Lung (tissue), 12 donors: ENCODE measurements around the gene CARM1. TPM values are rescaled to one million over a fixed set of nuclear protein-coding genes. Genes with fewer than 3 reads are reported as not detected.

ENCODE experiments used
- ATAC-seq: fragments of 200-7000 bp; cut with Tn5 transposase; one replicate; pipeline ENCODE4 v1.9.1; 2020; ENCODE audit warnings: moderate number of reproducible peaks; ENCODE audit not compliant: insufficient read depth, low FRiP score
- DNase-seq, 3 donors: peaks; one replicate each; pipeline ENCODE4 v3.0.0-alpha.2; 2013 to 2017
- H3K27ac ChIP-seq, 2 donors: one replicate each; pipeline ENCODE4 v1.5.1; 2013; ENCODE audit warnings: mild to moderate bottlenecking in 2 of 2, moderate library complexity in 2 of 2, control low read depth in 1 of 2, inconsistent platforms in 1 of 2, low read depth in 1 of 2, low read length in 1 of 2
- H3K27me3 ChIP-seq, 3 donors: one replicate each; pipeline ENCODE4 v1.5.1; 2013; ENCODE audit warnings: low read length in 2 of 3; ENCODE audit not compliant: control insufficient read depth in 3 of 3, insufficient read depth in 3 of 3
- H3K36me3 ChIP-seq, 4 donors: one replicate each; pipeline ENCODE4 v1.5.1; 2013; ENCODE audit warnings: low read length in 4 of 4, mild to moderate bottlenecking in 1 of 4, moderate library complexity in 1 of 4; ENCODE audit not compliant: control insufficient read depth in 4 of 4, insufficient read depth in 4 of 4
- H3K4me1 ChIP-seq, 5 donors: one replicate each; pipeline ENCODE4 v1.5.1; 2013; ENCODE audit warnings: low read length in 5 of 5, mild to moderate bottlenecking in 2 of 5, moderate library complexity in 1 of 5; ENCODE audit not compliant: control insufficient read depth in 5 of 5, insufficient read depth in 5 of 5
- H3K4me3 ChIP-seq: one replicate; pipeline ENCODE4 v1.5.1; 2013; ENCODE audit warnings: mild to moderate bottlenecking, control low read depth, moderate library complexity
- H3K9ac ChIP-seq, 2 donors: one replicate each; pipeline ENCODE4 v1.5.1; 2013; ENCODE audit warnings: low read length in 2 of 2, control low read depth in 1 of 2; ENCODE audit not compliant: insufficient read depth in 1 of 2
- H3K9me3 ChIP-seq, 4 donors: one replicate each; pipeline ENCODE4 v1.5.1; 2013; ENCODE audit warnings: low read length in 3 of 4, mild to moderate bottlenecking in 1 of 4, moderate library complexity in 1 of 4; ENCODE audit not compliant: control insufficient read depth in 4 of 4, insufficient read depth in 3 of 4
- CTCF ChIP-seq: IDR thresholded peaks from 2 replicates; pipeline ENCODE4 v1.5.1; 2012; ENCODE audit warnings: mild to moderate bottlenecking; ENCODE audit errors: control extremely low read depth, extremely low read depth
- WGBS, 2 donors: extraction: QIAGEN DNeasy Blood & Tissue Kit; methylation state at CpG; one replicate each; pipeline ENCODE4 v1.1.7; 2013; 5-methylcytosine and 5-hydroxymethylcytosine counted together
- polyA plus RNA-seq, 2 donors: library from polyadenylated mRNA; stranded (reverse); fragments of 200-250 nt; gene quantifications; one replicate each; pipeline ENCODE4 v1.2.1, GENCODE V29; 2013
- total RNA-seq, 2 donors: library from RNA; depleted of rRNA in 1 of 2; stranded (reverse); fragments of >200 nt in 1 of 2; gene quantifications; one replicate each; pipeline ENCODE4 v1.2.1, GENCODE V29; 2014 to 2021
- donor health status: control.
- donor health status: control.
- donor health status: Bipolar disorder and iron deficiency.
- donor health status: healthy.
- donor health status: DM: yes; HTN: yes; CAD: no.

CARM1 gene
- total and polyA plus RNA-seq, 4 donors, result 19.9 to 35.5 (median 27.9) TPM

- no peak overlapping the region for H3K9ac ChIP-seq
- DNase-seq (no peak), ATAC-seq (no peak)
- no peaks in the 10 kb centered on the region for H3K36me3 ChIP-seq
- H3K27me3 ChIP-seq, result no peaks in the 10 kb centered on the region
- H3K9me3 ChIP-seq, result no peaks in the 10 kb centered on the region
- H3K27ac ChIP-seq, result no peak overlapping the region
- H3K4me3 ChIP-seq, result no peak overlapping the region
- peaks cover 5 to 24% (median 6%) of the 10 kb centered on the region in 5 donors for H3K4me1 ChIP-seq
- TF ChIP-seq CTCF, result no peak
- WGBS, 2 donors, result 97% methylated on average over 4 of the region's 4 CpGs
Observed at GRCh38 chr19:10889880-10890279, 18.5 kb downstream of the CARM1 start.

- 75 to 78% methylated on average over 21 of the region's 21 CpGs for WGBS, 2 donors
Observed at GRCh38 chr19:10891405-10892086, 20.2 kb downstream of the CARM1 start.

GRCh38 chr19:10892256-10892655 lies 20.9 kb downstream of the CARM1 start:
- H3K36me3 ChIP-seq, result no peaks in the 10 kb centered on the region
- DNase-seq (no peak), ATAC-seq (no peak)
- no peak overlapping the region for H3K9ac ChIP-seq
- H3K4me3 ChIP-seq, result no peak overlapping the region
- H3K4me1 ChIP-seq, result peaks cover 6 to 27% (median 11%) of the 10 kb centered on the region in 5 donors
- 89 to 93% methylated on average over 13 of the region's 13 CpGs for WGBS, 2 donors
- no peak for TF ChIP-seq CTCF
- no peak overlapping the region for H3K27ac ChIP-seq
- no peaks in the 10 kb centered on the region for H3K9me3 ChIP-seq
- H3K27me3 ChIP-seq, result no peaks in the 10 kb centered on the region

More at GRCh38 chr19:10891405-10892086, 20.2 kb downstream of the CARM1 start:
- Histone ChIP-seq H3K36me3 (no peaks in the 10 kb centered on the region), H3K9ac (peak overlapping the region; percentile 41 to 66), H3K9me3 (no peaks in the 10 kb centered on the region), H3K4me3 (no peak overlapping the region), H3K27me3 (no peaks in the 10 kb centered on the region), H3K4me1 (peaks cover 6 to 24% (median 7%) of the 10 kb centered on the region in 5 donors), H3K27ac (no peak overlapping the region)
- DNase-seq (peak; percentile 66 to 81 (median 71)), ATAC-seq (no peak)
- no peak for TF ChIP-seq CTCF

GRCh38 chr19:10894911-10895213 lies 23.5 kb downstream of the CARM1 start:
- 91 to 92% methylated on average over 7 of the region's 7 CpGs for WGBS, 2 donors
- Histone ChIP-seq H3K4me1 (peaks cover 6 to 18% (median 9%) of the 10 kb centered on the region in 5 donors), H3K9ac (no peak overlapping the region), H3K27me3 (no peaks in the 10 kb centered on the region), H3K9me3 (no peaks in the 10 kb centered on the region), H3K27ac (no peak overlapping the region), H3K36me3 (no peaks in the 10 kb centered on the region), H3K4me3 (no peak overlapping the region)
- no peak for DNase-seq
- TF ChIP-seq CTCF, result no peak
- ATAC-seq, result no peak
